ENCODE measurements around the gene IL16. TPM values are rescaled to one million over a fixed set of nuclear protein-coding genes. Genes with fewer than 3 reads are reported as not detected.

The IL16 gene
- total and polyA plus RNA-seq, 4 donors, result 1.9 to 6.9 (median 4.4) TPM

DNA sequence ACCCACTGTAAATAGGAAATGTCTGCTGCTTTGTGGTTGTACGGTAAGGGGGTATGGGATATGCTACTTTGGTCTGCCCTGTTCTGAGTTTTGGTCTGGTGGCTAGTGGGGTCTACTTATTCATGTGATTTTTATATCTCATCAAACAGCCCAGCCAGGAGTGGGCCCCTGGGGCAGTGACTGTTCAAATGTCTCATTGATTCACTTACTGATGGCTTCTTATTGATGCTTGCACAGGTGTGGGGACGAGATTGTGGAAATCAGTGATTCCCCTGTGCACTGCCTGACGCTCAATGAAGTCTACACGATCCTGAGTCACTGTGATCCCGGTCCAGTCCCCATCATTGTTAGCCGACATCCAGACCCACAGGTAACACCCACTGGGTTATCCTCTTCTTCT lies 88.8 kb downstream of the IL16 start:
- TF ChIP-seq, protein P1, sequence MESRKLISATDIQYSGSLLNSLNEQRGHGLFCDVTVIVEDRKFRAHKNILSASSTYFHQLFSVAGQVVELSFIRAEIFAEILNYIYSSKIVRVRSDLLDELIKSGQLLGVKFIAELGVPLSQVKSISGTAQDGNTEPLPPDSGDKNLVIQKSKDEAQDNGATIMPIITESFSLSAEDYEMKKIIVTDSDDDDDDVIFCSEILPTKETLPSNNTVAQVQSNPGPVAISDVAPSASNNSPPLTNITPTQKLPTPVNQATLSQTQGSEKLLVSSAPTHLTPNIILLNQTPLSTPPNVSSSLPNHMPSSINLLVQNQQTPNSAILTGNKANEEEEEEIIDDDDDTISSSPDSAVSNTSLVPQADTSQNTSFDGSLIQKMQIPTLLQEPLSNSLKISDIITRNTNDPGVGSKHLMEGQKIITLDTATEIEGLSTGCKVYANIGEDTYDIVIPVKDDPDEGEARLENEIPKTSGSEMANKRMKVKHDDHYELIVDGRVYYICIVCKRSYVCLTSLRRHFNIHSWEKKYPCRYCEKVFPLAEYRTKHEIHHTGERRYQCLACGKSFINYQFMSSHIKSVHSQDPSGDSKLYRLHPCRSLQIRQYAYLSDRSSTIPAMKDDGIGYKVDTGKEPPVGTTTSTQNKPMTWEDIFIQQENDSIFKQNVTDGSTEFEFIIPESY (IDR thresholded peaks at IDR 0.05), result no peak
- TF ChIP-seq EGR1 (IDR thresholded peaks at IDR 0.05; ENCODE audit: low read depth in 2 of 2) (no peak), RXRA (IDR thresholded peaks at IDR 0.05) (no peak), HNF4G (IDR thresholded peaks at IDR 0.05) (no peak), SP1 (IDR thresholded peaks at IDR 0.05) (no peak), HNF4A (conservative IDR thresholded peaks at IDR 0.05) (no peak), FOXA1 (IDR thresholded peaks at IDR 0.05) (no peak), YY1 (IDR thresholded peaks at IDR 0.05) (no peak)
- TF ChIP-seq, protein P2, sequence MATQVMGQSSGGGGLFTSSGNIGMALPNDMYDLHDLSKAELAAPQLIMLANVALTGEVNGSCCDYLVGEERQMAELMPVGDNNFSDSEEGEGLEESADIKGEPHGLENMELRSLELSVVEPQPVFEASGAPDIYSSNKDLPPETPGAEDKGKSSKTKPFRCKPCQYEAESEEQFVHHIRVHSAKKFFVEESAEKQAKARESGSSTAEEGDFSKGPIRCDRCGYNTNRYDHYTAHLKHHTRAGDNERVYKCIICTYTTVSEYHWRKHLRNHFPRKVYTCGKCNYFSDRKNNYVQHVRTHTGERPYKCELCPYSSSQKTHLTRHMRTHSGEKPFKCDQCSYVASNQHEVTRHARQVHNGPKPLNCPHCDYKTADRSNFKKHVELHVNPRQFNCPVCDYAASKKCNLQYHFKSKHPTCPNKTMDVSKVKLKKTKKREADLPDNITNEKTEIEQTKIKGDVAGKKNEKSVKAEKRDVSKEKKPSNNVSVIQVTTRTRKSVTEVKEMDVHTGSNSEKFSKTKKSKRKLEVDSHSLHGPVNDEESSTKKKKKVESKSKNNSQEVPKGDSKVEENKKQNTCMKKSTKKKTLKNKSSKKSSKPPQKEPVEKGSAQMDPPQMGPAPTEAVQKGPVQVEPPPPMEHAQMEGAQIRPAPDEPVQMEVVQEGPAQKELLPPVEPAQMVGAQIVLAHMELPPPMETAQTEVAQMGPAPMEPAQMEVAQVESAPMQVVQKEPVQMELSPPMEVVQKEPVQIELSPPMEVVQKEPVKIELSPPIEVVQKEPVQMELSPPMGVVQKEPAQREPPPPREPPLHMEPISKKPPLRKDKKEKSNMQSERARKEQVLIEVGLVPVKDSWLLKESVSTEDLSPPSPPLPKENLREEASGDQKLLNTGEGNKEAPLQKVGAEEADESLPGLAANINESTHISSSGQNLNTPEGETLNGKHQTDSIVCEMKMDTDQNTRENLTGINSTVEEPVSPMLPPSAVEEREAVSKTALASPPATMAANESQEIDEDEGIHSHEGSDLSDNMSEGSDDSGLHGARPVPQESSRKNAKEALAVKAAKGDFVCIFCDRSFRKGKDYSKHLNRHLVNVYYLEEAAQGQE (IDR thresholded peaks at IDR 0.05), result no peak
- TF ChIP-seq, protein P3, sequence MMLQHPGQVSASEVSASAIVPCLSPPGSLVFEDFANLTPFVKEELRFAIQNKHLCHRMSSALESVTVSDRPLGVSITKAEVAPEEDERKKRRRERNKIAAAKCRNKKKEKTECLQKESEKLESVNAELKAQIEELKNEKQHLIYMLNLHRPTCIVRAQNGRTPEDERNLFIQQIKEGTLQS (IDR thresholded peaks at IDR 0.05), result no peak
- TF ChIP-seq, protein P4, sequence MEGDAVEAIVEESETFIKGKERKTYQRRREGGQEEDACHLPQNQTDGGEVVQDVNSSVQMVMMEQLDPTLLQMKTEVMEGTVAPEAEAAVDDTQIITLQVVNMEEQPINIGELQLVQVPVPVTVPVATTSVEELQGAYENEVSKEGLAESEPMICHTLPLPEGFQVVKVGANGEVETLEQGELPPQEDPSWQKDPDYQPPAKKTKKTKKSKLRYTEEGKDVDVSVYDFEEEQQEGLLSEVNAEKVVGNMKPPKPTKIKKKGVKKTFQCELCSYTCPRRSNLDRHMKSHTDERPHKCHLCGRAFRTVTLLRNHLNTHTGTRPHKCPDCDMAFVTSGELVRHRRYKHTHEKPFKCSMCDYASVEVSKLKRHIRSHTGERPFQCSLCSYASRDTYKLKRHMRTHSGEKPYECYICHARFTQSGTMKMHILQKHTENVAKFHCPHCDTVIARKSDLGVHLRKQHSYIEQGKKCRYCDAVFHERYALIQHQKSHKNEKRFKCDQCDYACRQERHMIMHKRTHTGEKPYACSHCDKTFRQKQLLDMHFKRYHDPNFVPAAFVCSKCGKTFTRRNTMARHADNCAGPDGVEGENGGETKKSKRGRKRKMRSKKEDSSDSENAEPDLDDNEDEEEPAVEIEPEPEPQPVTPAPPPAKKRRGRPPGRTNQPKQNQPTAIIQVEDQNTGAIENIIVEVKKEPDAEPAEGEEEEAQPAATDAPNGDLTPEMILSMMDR (IDR thresholded peaks at IDR 0.05; ENCODE audit: low read depth, low read length, missing input control), result no peak
- Histone ChIP-seq H3K9ac (ENCODE audit: low read depth in 1 of 2, low read length in 2 of 2) (no peak overlapping the region), H3K36me3 (ENCODE audit: control insufficient read depth in 4 of 4, insufficient read depth in 3 of 4, low read depth in 1 of 4, low read length in 3 of 4) (no peaks in the 10 kb centered on the region), H3K4me3 (ENCODE audit: low read depth in 1 of 3, low read length in 3 of 3) (no peak overlapping the region), H3K27ac (ENCODE audit: low read depth in 1 of 2, low read length in 2 of 2) (no peak overlapping the region), H3K4me1 (ENCODE audit: control insufficient read depth in 4 of 4, insufficient read depth in 4 of 4, low read length in 3 of 4) (peaks cover 0 to 5% (median under 1%) of the 10 kb centered on the region in 4 donors), H3K27me3 (ENCODE audit: control insufficient read depth in 4 of 4, insufficient read depth in 4 of 4, low read length in 3 of 4) (no peaks in the 10 kb centered on the region), H3K9me3 (ENCODE audit: control insufficient read depth in 4 of 4, low read length in 3 of 4) (no peaks in the 10 kb centered on the region)
- WGBS, result 95% methylated on average over 6 of the region's 6 CpGs
- no peak for DNase-seq (ENCODE audit: low spot score)

DNA sequence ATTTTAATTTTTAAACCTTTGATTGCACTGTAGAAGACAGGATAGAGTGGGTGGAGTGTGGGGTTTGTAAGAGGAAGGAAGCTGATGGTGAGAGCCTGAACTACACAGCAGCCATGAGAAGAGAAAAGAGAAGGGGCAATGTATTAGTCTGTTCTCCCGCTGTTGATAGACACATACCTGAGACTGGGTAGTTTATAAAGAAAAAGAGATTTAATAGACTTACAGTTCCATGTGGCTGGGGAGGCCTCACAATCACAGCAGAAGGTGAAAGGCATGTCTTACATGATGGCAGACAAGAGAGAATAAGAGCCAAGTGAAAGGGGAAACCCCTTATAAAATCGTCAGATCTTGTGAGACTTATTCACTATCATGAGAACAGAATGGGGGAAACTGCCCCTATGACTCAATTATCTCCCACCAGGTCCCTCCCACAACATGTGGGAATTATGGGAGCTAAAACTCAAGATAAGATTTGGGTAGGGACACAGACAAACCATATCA lies 90.0 kb downstream of the IL16 start:
- no peaks in the 10 kb centered on the region for H3K36me3 ChIP-seq (ENCODE audit: control insufficient read depth in 4 of 4, insufficient read depth in 3 of 4, low read depth in 1 of 4, low read length in 3 of 4)
- no peaks in the 10 kb centered on the region for H3K4me1 ChIP-seq (ENCODE audit: control insufficient read depth in 4 of 4, insufficient read depth in 4 of 4, low read length in 3 of 4)
- H3K4me3 ChIP-seq (ENCODE audit: low read depth in 1 of 3, low read length in 3 of 3), result no peak overlapping the region
- H3K27me3 ChIP-seq (ENCODE audit: control insufficient read depth in 4 of 4, insufficient read depth in 4 of 4, low read length in 3 of 4), result no peaks in the 10 kb centered on the region
- TF ChIP-seq RAD21 (IDR thresholded peaks at IDR 0.05) (no peak), FOXA2 (IDR thresholded peaks at IDR 0.05) (no peak), JUND (IDR thresholded peaks at IDR 0.05) (no peak), HNF4A (conservative IDR thresholded peaks at IDR 0.05) (no peak), TAF1 (conservative IDR thresholded peaks at IDR 0.05) (no peak), YY1 (IDR thresholded peaks at IDR 0.05) (no peak)
- TF ChIP-seq, protein P5, sequence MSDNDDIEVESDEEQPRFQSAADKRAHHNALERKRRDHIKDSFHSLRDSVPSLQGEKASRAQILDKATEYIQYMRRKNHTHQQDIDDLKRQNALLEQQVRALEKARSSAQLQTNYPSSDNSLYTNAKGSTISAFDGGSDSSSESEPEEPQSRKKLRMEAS (IDR thresholded peaks at IDR 0.05), result no peak
- TF ChIP-seq, protein P2 (IDR thresholded peaks at IDR 0.05), result no peak
- TF ChIP-seq, protein P4 (IDR thresholded peaks at IDR 0.05; ENCODE audit: low read depth, low read length, missing input control), result no peak
- H3K27ac ChIP-seq (ENCODE audit: low read depth in 1 of 2, low read length in 2 of 2), result no peak overlapping the region
- no peak for DNase-seq (ENCODE audit: low spot score)
- no peaks in the 10 kb centered on the region for H3K9me3 ChIP-seq (ENCODE audit: control insufficient read depth in 4 of 4, low read length in 3 of 4)
- no peak overlapping the region for H3K9ac ChIP-seq (ENCODE audit: low read depth in 1 of 2, low read length in 2 of 2)
- WGBS, result 82% methylated on average over 2 of the region's 2 CpGs

Data from liver (tissue), 9 donors.